Right lobe of liver (tissue), 6 donors: Measurements from ENCODE around the gene TIMMDC1. TPM values are rescaled to one million over a fixed set of nuclear protein-coding genes. Genes with fewer than 3 reads are reported as not detected.

Experiments used
- ATAC-seq, 4 donors: fragments of 200-7000 bp; cut with Tn5 transposase; one replicate each; pipeline ENCODE4 v1.9.1; 2020; ENCODE audit warnings: mild to moderate bottlenecking in 4 of 4, moderate library complexity in 4 of 4
- DNase-seq, 3 donors: peaks; one replicate each; pipeline ENCODE4 v3.0.0-alpha.2; 2020
- H3K27ac ChIP-seq, 3 donors: fragments of 200-600 bp; one replicate each; pipeline ENCODE4 v1.8.0; 2022
- H3K27me3 ChIP-seq, 2 donors: fragments of 200-600 bp; one replicate each; pipeline ENCODE4 v1.8.0; 2022
- H3K36me3 ChIP-seq, 4 donors: fragments of 200-600 bp; sonication (generic) in 1 of 4; one replicate each; pipeline versions ENCODE4 v1.5.1 to v1.8.0; 2017 to 2022; ENCODE audit warnings: control low read depth in 1 of 4
- H3K4me1 ChIP-seq, 4 donors: fragments of 200-600 bp; sonication (generic) in 1 of 4; one replicate each; pipeline versions ENCODE4 v1.5.1 to v1.8.0; 2017 to 2022; ENCODE audit warnings: control low read depth in 1 of 4
- H3K4me3 ChIP-seq, 3 donors: fragments of 200-600 bp; one replicate each; pipeline ENCODE4 v1.8.0; 2022
- H3K9me3 ChIP-seq, 4 donors: fragments of 200-600 bp; sonication (generic) in 1 of 4; one replicate each; pipeline versions ENCODE4 v1.5.1 to v1.8.0; 2017 to 2022; ENCODE audit warnings: control low read depth in 1 of 4
- CTCF ChIP-seq, 4 donors: fragments of 200-600 bp in 3 of 4; fragments of 450-650 bp in 1 of 4; IDR thresholded peaks; one replicate each; pipeline versions ENCODE4 v1.5.1 to v1.8.0; 2016 to 2022; ENCODE audit warnings: antibody characterized with exemption in 4 of 4, mild to moderate bottlenecking in 2 of 4
- POLR2A ChIP-seq: fragments of 450-650 bp; IDR thresholded peaks from one replicate; pipeline ENCODE4 v1.6.1; 2017; ENCODE audit warnings: antibody characterized with exemption, mild to moderate bottlenecking
- WGBS: methylation state at CpG from one replicate; pipeline ENCODE4 v1.1.6; 2018; ENCODE audit warnings: low coverage, low lambda C conversion rate; ENCODE audit not compliant: insufficient coverage; ENCODE audit errors: missing lambda C conversion rate; 5-methylcytosine and 5-hydroxymethylcytosine counted together
- intact Hi-C, 2 donors: fragments of 100-400 bp; cut with DNase I; formaldehyde crosslinking; loops; one replicate each; pipeline versions ENCODE4 v1.11.2 to v1.14.1; 2022
- total RNA-seq, 6 experiments: library from RNA; depleted of rRNA in 2 of 6; stranded (reverse); fragments of >200 nt in 2 of 6; fragmentation: NEBNext Ultra II Directional in 3 of 6; extraction: Animal tissue kit (Norgen Biotek cat#: 25700) in 3 of 6; gene quantifications; one replicate each; pipeline versions ENCODE4 v1.1.0 to v1.2.4, GENCODE V29; 2016 to 2023
- donor health status: DM: no; HTN: yes; CAD: no.
- donor health status: DM: no; HTN: no; CAD: no.
- donor health status: DM: no; HTN: no; CAD: no.
- donor health status: DM: no; HTN: yes; CAD: no.
- donor health status: DM: no; HTN: yes; CAD: no.

Gene TIMMDC1
- total RNA-seq, 6 experiments from 2014 or later: 16.4 to 63.5 (median 42.8) TPM

GRCh38 chr3:119492810-119493209, 5.5 kb upstream of the TIMMDC1 start:
- no peaks in the 10 kb centered on the region for H3K9me3 ChIP-seq
- H3K36me3 ChIP-seq: peaks cover 0 to 11% (median 2%) of the 10 kb centered on the region in 4 donors
- H3K27ac ChIP-seq: no peak overlapping the region
- peaks cover 0 to 5% (median 0%) of the 10 kb centered on the region in 4 donors for H3K4me1 ChIP-seq
- WGBS: 74% methylated on average over 3 of the region's 3 CpGs
- no peak overlapping the region for H3K4me3 ChIP-seq
- intact Hi-C loops: no loop called here
- H3K27me3 ChIP-seq: no peaks in the 10 kb centered on the region
- ATAC-seq (no peak), DNase-seq (no peak)
- no peak for TF ChIP-seq CTCF (IDR thresholded peaks at IDR 0.05)
- no peak for TF ChIP-seq POLR2A

GRCh38 chr3:119494597-119494996, 3.8 kb upstream of the TIMMDC1 start:
- 55% methylated on average over 2 of the region's 2 CpGs for WGBS
- H3K27ac ChIP-seq: no peak overlapping the region
- H3K9me3 ChIP-seq: no peaks in the 10 kb centered on the region
- H3K4me3 ChIP-seq: no peak overlapping the region
- DNase-seq (no peak), ATAC-seq (no peak)
- intact Hi-C loops: no loop called here
- H3K36me3 ChIP-seq: peaks cover 0 to 4% (median 0%) of the 10 kb centered on the region in 4 donors
- H3K27me3 ChIP-seq: no peaks in the 10 kb centered on the region
- peaks cover 0 to 11% (median 3%) of the 10 kb centered on the region in 4 donors for H3K4me1 ChIP-seq
- TF ChIP-seq CTCF (IDR thresholded peaks at IDR 0.05) (no peak), POLR2A (no peak)

GRCh38 chr3:119497820-119498185, 544 bp upstream of the TIMMDC1 start:
- H3K9me3 ChIP-seq: no peaks in the 10 kb centered on the region
- DNase-seq (peak in 1 of 3 donors; percentile 19), ATAC-seq (peak; percentile 2 to 16 (median 10))
- H3K4me3 ChIP-seq: peak overlapping the region; percentile 80 to 88 (median 83)
- intact Hi-C loops: no loop called here
- no peak for TF ChIP-seq CTCF (IDR thresholded peaks at IDR 0.05)
- no peak for TF ChIP-seq POLR2A
- peak overlapping the region; percentile 29 to 92 (median 80) for H3K27ac ChIP-seq
- WGBS: 3% methylated on average over 8 of the region's 8 CpGs
- H3K27me3 ChIP-seq: no peaks in the 10 kb centered on the region
- peaks cover 0 to 22% (median 7%) of the 10 kb centered on the region in 4 donors for H3K4me1 ChIP-seq
- no peaks in the 10 kb centered on the region for H3K36me3 ChIP-seq

GRCh38 chr3:119500265-119500664, 1.9 kb downstream of the TIMMDC1 start:
- 85% methylated on average over 4 of the region's 4 CpGs for WGBS
- peaks cover 0 to 5% (median 1%) of the 10 kb centered on the region in 4 donors for H3K36me3 ChIP-seq
- ATAC-seq (no peak), DNase-seq (no peak)
- H3K9me3 ChIP-seq: no peaks in the 10 kb centered on the region
- H3K27ac ChIP-seq: no peak overlapping the region
- H3K4me3 ChIP-seq: no peak overlapping the region
- H3K4me1 ChIP-seq: peaks cover 0 to 22% (median 7%) of the 10 kb centered on the region in 4 donors
- no peaks in the 10 kb centered on the region for H3K27me3 ChIP-seq
- intact Hi-C loops: no loop called here
- TF ChIP-seq CTCF (IDR thresholded peaks at IDR 0.05) (no peak), POLR2A (no peak)

GRCh38 chr3:119500901-119501300, 2.6 kb downstream of the TIMMDC1 start:
- no peak for TF ChIP-seq POLR2A
- no peak for TF ChIP-seq CTCF (IDR thresholded peaks at IDR 0.05)
- H3K36me3 ChIP-seq: peaks cover 0 to 9% (median 3%) of the 10 kb centered on the region in 4 donors
- no peaks in the 10 kb centered on the region for H3K9me3 ChIP-seq
- no peak for DNase-seq
- WGBS: 54% methylated on average over 2 of the region's 2 CpGs
- no peak for ATAC-seq
- H3K27ac ChIP-seq: no peak overlapping the region
- no peak overlapping the region for H3K4me3 ChIP-seq
- H3K4me1 ChIP-seq: peaks cover 0 to 22% (median 7%) of the 10 kb centered on the region in 4 donors
- H3K27me3 ChIP-seq: no peaks in the 10 kb centered on the region
- intact Hi-C loops: no loop called here
